Measurements from ENCODE around the gene ZHX3.

DNA sequence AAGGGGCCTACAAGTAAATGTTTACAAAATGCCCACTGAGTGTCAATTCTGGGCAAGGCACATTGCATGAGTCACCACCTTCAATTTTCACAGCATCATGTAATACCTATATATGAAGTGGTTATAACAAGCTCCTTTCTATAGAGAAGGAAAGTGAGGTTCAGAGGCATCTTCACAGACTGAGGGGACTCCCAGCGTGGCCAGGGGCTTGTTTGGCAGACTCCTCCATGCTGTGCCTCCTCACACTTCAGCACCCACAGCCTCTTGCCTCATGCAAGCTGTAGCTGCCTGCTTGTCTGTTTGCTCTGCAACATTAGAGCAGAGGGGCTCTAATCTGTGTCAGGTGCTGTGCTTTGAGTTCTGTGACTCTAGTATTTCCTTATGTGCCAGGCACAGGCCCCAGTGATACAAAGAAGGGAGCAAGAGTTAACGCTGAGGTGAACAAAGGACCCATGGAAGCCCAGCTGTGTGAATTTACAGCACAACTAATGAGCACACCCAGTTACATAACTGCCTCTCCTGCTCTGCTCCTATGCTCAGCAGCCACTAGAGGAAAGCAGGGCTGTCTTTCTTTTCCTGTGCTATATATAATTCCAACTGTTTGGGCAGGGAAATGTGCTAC lies 72.3 kb downstream of the ZHX3 start:
- TF ChIP-seq, protein P1, sequence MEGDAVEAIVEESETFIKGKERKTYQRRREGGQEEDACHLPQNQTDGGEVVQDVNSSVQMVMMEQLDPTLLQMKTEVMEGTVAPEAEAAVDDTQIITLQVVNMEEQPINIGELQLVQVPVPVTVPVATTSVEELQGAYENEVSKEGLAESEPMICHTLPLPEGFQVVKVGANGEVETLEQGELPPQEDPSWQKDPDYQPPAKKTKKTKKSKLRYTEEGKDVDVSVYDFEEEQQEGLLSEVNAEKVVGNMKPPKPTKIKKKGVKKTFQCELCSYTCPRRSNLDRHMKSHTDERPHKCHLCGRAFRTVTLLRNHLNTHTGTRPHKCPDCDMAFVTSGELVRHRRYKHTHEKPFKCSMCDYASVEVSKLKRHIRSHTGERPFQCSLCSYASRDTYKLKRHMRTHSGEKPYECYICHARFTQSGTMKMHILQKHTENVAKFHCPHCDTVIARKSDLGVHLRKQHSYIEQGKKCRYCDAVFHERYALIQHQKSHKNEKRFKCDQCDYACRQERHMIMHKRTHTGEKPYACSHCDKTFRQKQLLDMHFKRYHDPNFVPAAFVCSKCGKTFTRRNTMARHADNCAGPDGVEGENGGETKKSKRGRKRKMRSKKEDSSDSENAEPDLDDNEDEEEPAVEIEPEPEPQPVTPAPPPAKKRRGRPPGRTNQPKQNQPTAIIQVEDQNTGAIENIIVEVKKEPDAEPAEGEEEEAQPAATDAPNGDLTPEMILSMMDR (IDR thresholded peaks at IDR 0.05): no peak
- no peak for TF ChIP-seq ZFX (IDR thresholded peaks at IDR 0.05; ENCODE audit: borderline replicate concordance)

Measured in 22Rv1 (cell line).